ENCODE measurements around the gene NRSN2.
A peak's percentile ranks its signal among the peaks of the same experiment; 100 is the strongest.

NRSN2 gene

DNA sequence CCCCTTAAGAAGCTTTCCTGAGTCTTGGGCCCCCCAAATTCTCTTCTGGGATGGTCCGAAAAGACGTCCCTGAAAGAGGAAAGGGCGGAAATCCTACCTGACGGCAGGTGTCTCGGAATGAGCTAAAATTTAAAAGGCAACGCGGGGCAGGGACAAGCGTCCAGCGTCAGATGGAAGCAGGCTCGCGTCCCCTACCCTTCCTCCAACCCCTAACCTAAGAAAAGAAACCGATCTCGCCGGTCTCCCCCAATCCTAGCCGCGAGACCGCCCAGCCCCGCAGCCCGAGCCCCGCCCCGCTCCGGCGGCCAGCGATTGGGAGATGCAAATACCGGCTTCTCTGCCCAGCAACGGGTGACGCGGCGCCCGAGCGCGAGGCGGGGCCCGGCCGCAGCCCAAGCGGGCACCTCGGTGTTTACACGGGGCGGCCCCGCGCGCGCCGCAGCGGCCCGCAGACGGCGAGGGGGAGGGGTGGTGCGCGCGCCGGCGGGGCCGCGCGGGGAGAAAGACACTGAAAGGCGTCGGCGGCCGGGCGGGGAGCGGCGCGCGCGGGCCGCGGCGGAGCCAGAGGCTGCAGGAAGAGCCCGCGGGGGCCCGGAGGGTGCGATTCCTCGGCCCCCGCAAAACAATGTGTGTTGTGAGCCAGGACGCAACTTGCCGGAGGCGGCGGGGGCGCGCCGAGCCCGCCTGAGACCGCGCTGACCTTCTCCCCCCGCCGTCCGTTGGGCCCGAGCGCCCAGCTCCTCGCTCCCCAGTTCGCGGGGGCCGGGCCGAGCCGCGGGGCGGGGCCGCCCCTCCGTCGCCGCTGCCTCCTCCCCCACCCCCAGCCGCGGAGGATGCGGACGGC is 21.6 kb upstream of the NRSN2 start, which contains the start of gene SOX12:
Gene SOX12, plus strand, starts transcription at position 508 of the 844 bp plus-strand sequence. CDS start 373 bp downstream, outside the sequence.
- TF ChIP-seq, protein P1, sequence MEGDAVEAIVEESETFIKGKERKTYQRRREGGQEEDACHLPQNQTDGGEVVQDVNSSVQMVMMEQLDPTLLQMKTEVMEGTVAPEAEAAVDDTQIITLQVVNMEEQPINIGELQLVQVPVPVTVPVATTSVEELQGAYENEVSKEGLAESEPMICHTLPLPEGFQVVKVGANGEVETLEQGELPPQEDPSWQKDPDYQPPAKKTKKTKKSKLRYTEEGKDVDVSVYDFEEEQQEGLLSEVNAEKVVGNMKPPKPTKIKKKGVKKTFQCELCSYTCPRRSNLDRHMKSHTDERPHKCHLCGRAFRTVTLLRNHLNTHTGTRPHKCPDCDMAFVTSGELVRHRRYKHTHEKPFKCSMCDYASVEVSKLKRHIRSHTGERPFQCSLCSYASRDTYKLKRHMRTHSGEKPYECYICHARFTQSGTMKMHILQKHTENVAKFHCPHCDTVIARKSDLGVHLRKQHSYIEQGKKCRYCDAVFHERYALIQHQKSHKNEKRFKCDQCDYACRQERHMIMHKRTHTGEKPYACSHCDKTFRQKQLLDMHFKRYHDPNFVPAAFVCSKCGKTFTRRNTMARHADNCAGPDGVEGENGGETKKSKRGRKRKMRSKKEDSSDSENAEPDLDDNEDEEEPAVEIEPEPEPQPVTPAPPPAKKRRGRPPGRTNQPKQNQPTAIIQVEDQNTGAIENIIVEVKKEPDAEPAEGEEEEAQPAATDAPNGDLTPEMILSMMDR (IDR thresholded peaks at IDR 0.05; ENCODE audit: control extremely low read depth, extremely low read depth, low read depth, missing control alignments) = no peak
- peak; percentile 95 for DNase-seq (ENCODE audit: extremely low spot score)
- ChIA-PET POLR2A (interaction anchor here (1.3 kb wide), 1 partner anchor 109 kb away, joined by 3 read pairs; no protein-coding TSS in a partner anchor), CTCF (interaction anchor here (0.8 to 1.5 kb wide), 5 partner anchors 15 to 29 kb away, joined by 3 to 6 read pairs (median 5); no protein-coding TSS in a partner anchor)

DNA sequence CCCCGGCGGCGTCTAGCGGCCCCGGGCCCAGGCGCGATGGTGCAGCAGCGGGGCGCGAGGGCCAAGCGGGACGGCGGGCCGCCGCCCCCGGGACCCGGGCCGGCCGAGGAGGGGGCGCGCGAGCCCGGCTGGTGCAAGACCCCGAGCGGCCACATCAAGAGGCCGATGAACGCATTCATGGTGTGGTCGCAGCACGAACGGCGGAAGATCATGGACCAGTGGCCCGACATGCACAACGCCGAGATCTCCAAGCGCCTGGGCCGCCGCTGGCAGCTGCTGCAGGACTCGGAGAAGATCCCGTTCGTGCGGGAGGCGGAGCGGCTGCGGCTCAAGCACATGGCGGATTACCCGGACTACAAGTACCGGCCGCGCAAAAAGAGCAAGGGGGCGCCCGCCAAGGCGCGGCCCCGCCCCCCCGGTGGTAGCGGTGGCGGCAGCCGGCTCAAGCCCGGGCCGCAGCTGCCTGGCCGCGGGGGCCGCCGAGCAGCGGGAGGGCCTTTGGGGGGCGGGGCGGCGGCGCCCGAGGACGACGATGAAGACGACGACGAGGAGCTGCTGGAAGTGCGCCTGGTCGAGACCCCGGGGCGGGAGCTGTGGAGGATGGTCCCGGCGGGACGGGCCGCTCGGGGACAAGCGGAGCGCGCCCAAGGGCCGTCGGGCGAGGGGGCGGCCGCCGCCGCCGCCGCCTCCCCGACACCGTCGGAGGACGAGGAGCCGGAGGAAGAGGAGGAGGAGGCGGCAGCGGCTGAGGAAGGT is 20.8 kb upstream of the NRSN2 start:
- ChIA-PET CTCF (interaction anchor here (0.8 to 1.4 kb wide), 4 partner anchors 16 to 29 kb away, joined by 3 to 5 read pairs (median 3); no protein-coding TSS in a partner anchor), POLR2A (interaction anchor here (1.3 kb wide), 1 partner anchor 108 kb away, joined by 3 read pairs; no protein-coding TSS in a partner anchor)
- peak; percentile 66 for DNase-seq (ENCODE audit: extremely low spot score)
- TF ChIP-seq, protein P1 (IDR thresholded peaks at IDR 0.05; ENCODE audit: control extremely low read depth, extremely low read depth, low read depth, missing control alignments) = no peak

DNA sequence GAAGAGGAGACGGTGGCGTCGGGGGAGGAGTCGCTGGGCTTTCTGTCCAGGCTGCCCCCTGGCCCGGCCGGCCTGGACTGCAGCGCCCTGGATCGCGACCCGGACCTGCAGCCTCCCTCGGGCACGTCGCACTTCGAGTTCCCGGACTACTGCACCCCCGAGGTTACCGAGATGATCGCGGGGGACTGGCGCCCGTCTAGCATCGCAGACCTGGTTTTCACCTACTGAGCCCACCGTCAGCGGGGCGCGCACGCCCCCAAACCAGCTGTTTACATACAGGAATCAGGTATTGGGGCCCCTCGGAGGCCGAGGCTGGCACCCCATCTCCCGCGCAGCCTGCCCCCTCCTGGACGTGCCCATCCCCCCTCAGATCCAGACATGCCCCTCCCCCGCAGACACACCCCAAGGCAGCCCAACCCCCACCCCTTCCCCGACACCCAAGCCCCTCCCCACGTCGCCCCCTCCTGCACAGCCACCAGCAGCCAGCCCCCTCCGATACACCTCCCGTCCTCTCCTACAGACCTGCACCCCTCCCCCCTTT is 20.2 kb upstream of the NRSN2 start:
- ChIA-PET CTCF (interaction anchor here (1.0 to 1.4 kb wide), 2 partner anchors 28 kb away, joined by 3 read pairs; no protein-coding TSS in a partner anchor), POLR2A (no interaction called here)
- DNase-seq (ENCODE audit: extremely low spot score) = no peak
- TF ChIP-seq, protein P1 (IDR thresholded peaks at IDR 0.05; ENCODE audit: control extremely low read depth, extremely low read depth, low read depth, missing control alignments) = no peak

DNA sequence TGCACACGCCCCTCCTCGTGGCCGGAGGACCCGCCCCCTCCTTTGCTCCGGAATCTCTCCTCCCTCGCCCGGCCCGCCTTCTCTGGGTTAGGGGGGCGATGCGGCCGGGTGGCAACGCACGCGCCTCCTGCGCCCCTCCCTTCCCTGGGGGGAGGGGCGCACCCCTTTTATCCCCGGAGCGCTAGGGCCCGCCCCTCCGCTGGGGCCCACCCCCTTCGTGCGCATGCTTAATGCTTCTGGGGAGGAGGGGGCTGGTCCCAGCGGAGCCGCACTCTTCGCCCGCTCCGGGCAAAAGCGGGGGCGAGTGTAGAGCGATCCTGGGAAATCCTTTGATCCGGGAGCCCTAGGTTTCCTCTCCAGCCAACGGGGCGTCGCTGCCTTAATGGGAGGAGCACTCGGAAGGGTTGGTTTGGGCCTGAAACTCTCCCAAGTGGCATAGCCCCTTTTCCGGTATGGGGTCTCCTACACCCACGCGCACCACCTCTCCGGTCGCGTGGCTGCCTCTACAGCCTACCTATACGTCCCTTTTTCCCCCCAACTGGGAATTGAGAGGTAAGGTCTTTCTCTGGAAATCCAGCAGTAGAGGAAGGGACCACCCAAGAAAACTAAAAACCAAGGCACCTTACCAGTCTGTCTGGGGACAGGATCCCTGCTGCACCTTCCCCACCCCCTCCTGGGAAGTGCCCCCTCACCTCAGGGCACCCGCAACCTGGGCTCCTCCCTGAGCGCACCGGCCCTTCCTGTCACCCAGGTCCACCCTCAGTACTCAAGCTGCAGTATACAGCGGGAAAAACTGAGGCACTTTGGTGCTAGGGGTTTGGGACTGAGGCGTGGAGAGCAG is 19.5 kb upstream of the NRSN2 start:
- POLR2A ChIA-PET = no interaction called here
- peak; percentile 94 for DNase-seq (ENCODE audit: extremely low spot score)
- CTCF ChIA-PET = interaction anchor here (1.4 to 4.0 kb wide), 2 partner anchors 27 to 62 kb away, joined by 3 to 22 read pairs; no protein-coding TSS in a partner anchor
- TF ChIP-seq, protein P1 (IDR thresholded peaks at IDR 0.05; ENCODE audit: control extremely low read depth, extremely low read depth, low read depth, missing control alignments) = no peak

DNA sequence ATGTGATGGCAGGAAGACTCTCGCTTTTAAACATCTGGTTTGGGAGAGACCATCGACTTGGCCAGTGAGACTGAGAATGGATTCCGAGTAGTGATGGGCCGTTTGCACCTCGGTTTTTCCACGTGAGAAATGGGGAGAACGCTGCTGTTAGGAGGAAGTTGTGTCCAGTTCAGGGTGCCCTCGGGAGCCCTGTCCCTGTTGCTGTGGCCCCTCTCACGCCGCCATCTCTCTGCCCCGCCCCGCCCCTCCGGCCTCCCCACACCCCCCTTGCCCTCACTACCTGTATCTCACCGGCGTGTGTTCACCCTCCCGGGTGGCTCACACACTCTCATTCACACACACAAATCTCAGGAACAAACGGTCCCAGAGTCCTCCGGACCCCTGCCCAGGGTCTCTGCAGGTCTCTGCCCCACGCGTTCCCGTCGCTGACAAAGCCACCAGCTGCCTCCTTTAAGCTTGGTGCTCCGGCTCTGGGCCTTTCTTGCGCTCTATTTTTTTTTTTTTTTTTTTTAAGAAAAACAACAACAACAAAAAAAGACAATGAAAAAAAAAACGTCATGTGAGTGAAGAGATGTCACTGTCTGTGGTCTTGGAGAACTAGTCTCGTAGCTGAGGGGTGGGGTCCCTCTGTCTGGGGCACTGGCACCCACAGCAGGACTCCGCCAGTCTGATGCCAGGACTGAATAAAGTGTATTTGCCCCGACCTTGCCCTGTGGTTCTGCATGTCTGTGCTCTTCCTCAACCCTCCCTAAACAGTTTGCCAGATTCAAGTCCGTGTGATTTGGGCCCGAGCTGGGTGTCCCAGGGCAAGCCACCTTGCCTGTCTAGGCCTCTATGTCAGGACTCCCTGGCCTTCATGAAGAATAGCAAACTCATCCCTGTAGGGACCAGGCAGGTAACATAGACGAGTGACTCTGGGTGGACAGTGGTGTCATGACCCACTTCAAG is 18.6 kb upstream of the NRSN2 start:
- POLR2A ChIA-PET = interaction anchor here (0.7 kb wide), 1 partner anchor 29 kb away, joined by 7 read pairs; no protein-coding TSS in a partner anchor
- no peak for DNase-seq (ENCODE audit: extremely low spot score)
- TF ChIP-seq, protein P1 (IDR thresholded peaks at IDR 0.05; ENCODE audit: control extremely low read depth, extremely low read depth, low read depth, missing control alignments) = no peak
- CTCF ChIA-PET = interaction anchor here (0.8 to 6.3 kb wide), 6 partner anchors 12 to 287 kb away, joined by 3 to 83 read pairs (median 37); partner anchors contain the start of genes NRSN2 and ZCCHC3
